T-helper 1 cell (primary cell): ENCODE measurements around the gene ARSG.
A peak's percentile ranks its signal among the peaks of the same experiment; 100 is the strongest.
"Not testable (repeated sequence)": the region's sequence is repeated elsewhere in the genome, so short reads cannot be mapped to it uniquely, and the experiment has no call there.

Source experiments
- DNase-seq, 5 donors: peaks; one replicate each; pipeline ENCODE4 v3.0.0-alpha.2; 2012 to 2020

Gene ARSG

DNA sequence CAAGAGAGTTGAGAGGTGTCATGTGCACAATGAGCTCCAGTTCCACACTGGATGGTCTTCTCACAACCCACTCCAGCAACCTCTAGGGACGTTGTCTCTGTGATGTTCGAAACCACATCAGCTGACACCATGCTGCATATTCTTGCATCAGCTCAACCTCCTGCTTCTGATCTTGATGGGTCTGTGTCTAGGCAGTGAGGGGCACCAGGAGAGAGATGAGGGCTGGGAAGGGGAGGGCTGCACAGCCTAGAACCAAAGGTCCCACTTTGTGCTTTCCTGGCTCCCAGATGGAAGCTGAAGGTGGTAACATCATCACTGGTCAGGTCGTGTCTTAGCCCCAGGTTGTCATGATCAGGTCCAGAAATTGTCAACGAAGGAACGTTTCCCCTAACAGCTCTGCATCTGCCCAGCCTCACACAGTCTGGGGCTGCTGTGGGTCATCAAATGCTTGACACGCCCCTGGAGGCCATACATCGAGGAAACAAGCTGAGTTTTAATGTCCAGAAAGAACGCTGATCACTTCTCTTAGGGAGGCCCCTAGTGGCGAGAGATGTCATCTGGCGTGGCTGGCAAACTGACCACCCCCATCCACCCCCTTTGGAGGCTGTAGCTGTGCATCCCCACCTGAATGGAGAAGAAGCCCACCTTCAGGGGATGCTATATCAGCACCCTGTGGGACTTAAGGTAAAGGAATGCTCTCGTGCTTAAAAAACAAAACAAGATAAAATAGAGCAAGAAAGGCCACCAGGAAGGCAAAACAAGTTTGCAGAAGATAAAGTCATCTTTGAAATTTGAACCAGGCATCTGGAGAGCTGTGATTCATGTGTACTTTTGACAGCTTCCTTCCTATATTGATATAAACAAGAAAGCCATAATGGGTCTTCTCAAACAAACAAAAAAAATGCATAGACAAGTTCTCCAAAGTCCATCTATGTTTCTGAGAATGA is 107.7 kb downstream of the ARSG start:
- DNase-seq, result peak in 1 of 5 donors; percentile 86

DNA sequence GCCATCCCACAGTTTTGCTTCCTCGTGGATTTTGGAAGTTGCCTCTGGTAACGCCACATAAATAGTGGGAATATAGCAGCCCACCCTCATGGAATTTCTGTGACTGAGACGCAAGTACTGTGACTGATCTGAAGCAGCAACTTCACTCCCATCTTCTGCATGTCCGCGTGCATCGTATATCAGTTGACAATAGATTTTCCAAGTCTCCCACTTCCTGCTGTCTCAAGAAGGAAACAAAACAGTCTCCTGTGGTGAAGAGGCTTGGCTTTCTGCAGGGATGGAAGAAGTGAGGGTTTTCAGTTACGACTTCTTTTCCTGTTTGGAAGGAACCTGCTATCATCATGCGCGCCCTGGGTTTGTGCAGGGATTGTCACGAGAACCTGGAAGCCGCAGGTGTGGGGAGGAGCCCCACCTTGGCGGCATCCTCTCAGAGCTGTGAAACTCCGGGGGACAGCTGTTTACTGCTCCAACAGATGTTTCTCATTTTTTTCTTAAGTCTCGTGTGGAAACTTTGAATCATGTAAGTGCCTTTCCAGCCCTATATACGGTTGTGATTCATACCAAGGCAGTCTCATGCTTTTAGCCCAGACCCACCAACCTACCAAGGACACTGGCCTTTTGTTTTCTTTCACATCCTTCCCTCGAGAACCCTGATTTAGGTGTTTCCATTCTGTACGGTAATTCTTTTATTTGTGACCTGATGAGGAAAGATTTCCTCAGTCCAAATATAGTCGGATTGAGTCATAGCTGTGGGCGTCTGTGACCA is 108.5 kb downstream of the ARSG start:
- peak in 2 of 5 donors; percentile 14 to 71 for DNase-seq

DNA sequence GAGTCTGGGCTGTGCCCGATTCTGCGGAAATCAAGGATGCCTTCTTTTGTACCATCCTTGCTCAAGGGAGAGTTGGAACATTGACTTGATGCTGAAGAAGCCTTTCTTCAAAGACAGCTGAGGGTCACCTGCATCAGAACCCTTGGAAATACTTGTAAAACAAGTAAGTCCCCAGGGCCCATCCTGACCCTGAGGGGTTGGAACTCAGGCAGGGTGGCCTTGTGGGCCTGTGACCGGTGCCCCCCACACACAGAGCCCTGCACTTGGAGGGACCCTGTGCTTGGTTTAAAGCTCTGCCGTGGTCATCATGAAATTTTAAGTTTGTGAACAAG is 109.1 kb downstream of the ARSG start:
- no peak for DNase-seq

DNA sequence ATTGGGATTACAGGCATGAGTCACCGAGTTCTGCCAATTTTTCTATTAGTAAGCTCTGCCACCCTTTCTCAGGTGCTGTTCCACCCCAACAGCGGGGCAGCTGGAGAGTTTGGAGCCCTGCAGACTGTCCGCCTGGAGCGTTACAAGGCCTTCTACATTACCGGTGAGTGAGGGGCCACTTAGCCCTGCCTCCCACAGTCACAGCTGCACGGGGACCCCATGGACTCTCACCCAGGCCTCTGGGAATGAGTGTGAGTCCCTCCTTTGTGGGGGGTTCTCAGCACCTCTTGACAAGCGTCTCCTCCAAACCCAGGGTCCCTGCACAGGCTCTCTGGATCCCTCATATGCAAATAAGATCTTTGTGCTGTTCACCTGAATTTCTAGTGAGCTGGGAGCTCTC is 110.0 kb downstream of the ARSG start:
- no peak for DNase-seq

DNA sequence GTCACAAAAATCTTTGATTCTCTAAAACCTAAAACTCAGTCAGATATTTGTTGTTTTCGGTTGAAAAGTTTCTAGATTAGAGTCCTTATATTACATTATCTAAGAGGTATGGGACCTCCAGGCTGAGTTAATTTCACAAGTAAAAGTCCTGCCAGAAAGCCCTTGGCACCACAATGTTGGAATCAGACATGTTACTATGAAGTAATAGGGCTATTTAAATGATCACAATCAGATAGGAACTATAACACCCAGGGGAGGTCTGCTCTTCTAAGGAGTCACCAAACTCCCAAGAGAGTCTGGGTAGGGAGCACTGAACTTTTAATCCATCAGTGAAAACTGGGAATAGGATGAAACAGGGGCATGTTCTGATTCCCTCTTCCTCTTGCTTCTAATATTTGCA is 111.8 kb downstream of the ARSG start:
- no peak for DNase-seq

DNA sequence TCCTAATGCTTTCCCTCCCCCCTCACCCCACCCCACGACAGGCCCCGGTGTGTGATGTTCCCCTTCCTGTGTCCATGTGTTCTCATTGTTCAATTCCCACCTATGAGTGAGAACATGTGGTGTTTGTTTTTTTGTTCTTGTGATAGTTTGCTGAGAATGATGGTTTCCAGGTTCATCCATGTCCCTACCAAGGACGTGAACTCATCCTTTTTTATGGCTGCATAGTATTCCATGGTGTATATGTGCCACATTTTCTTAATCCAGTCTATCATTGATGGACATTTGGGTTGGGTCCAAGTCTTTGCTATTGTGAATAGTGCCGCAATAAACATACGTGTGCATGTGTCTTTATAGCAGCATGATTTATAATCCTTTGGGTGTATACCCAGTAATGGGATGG is 112.5 kb downstream of the ARSG start:
- not testable (repeated sequence) for DNase-seq

DNA sequence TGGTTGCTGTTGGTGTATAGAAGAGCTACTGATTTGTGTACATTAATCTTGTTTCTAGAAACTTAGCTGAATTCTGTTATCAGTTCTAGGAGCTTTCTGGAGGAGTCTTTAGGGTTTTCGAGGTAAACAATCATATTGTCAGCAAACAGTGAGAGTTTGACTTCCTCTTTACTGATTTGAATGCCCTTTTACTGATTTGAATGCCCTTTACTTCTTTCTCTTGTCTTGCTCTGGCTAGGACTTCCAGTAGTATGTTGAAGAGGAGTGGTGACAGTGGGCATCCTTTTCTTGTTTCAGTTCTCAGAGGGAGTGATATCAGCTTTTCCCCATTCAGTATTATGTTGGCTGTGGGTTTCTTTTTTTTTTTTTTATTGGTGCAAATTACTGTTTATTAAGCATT is 116.4 kb downstream of the ARSG start:
- not testable (repeated sequence) for DNase-seq

DNA sequence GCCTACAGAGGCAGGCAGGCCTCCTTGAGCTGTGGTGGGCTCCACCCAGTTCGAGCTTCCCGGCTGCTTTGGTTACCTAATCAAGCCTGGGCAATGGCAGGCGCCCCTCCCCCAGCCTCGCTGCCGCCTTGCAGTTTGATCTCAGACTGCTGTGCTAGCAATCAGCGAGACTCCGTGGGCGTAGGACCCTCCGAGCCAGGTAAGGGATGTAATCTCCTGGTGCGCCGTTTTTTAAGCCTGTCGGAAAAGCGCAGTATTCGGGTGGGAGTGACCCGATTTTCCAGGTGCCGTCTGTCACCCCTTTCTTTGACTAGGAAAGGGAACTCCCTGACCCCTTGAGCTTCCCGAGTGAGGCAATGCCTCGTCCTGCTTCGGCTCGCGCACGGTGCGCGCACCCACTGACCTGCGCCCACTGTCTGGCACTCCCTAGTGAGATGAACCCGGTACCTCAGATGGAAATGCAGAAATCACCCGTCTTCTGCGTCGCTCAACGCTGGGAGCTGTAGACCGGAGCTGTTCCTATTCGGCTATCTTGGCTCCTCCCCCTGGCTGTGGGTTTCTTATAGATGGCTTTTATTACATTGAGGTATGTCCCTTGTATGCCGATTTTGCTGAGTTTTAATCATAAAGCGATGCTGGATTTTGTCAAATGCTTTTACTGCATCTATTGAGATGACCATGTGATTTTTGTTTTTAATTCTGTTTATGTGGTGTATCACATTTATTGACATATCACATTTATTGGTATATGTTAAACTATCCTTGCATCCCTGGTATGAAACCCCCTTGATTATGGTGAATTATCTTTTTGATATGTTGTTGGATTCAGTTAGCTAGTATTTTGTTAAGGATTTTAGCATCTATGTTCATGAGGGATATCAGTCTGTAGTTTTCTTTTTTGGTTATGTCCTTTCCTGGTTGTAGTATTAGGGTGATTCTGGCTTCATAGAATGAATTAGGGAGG is 122.6 kb downstream of the ARSG start:
- DNase-seq, result peak; percentile 20 to 71 (median 45)

DNA sequence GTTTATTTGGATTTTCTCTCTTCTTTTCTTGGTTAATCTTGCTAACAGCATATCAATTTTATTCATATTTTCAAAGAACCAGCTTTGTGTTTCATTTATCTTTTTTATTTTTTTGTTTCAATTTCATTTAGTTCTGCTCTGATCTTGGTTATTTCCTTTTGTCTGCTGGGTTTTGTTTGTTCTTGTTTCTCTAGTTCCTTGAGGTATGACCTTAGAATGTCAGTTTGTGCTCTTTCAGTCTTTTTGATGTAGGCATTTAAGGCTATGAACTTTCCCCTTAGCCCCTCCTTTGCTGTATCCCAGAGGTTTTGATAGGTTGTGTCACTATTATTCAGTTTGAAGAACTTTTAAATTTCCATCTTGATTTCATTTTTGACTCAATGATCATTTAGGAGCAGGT is 123.6 kb downstream of the ARSG start:
- not testable (repeated sequence) for DNase-seq

DNA sequence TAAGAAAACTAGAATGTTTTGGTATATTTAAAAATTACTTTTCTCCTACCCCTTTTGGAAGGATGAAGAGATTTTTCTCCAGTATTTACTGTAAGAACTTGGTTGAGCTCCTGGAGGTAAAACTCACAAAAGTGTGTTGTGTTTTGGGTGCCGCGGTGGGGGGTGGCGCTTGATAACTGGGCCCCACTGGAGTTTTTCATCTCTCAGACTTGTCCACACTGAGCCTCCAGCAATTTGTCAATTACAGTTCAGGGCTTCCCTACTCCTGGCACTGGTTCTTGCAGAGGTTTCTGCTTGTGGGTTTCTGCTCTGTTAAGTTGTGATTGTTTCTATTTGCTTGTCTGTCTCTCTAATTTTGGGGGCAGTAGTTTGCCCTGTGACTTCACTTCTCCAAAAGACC is 126.0 kb downstream of the ARSG start:
- no peak for DNase-seq

DNA sequence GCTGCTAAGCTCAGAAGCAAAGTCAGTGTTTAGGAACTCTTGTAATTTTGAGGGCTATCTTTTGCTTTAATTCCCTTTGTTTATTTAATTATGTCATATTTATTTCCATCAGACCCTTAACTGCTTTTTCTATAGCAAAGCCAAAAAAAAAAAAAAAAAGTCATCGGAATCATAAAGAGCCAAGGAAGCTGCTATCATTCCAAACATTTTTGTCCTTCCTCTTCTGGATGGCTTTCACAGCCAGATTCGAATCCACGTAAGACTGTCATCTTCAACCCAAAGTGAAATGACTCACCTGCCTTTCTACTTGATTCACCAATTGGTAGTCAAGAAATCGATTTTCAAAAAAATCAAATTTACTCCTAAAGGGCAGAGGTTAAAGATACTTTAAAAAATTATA is 127.6 kb downstream of the ARSG start:
- DNase-seq, result no peak

DNA sequence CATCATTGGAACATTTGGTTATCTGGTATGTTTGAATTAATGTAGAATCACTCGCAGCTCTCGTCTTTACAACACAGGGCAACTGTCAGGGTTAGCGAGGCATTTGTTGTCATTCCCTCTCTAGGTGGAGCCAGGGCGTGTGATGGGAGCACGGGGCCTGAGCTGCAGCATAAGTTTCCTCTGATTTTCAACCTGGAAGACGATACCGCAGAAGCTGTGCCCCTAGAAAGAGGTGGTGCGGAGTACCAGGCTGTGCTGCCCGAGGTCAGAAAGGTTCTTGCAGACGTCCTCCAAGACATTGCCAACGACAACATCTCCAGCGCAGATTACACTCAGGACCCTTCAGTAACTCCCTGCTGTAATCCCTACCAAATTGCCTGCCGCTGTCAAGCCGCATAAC is 128.8 kb downstream of the ARSG start:
- no peak for DNase-seq

DNA sequence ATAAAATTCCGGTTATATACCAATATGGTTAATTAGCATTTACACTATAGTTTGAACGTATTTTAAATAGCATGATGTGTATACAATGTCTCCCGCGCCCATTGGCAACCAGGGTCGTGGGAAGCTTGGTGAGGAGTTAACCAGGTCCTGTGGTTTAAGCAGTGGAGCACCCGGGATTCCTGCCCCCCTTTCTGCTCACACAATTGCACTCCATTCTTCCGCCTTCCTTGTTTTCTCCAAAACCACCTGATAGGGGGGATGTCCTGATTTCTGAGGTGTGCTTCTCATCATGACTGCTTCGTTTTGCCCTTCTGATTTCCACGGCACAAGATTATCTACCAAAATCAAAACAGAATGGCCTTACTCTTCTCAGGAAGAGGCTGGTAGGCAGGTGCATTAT is 130.2 kb downstream of the ARSG start:
- no peak for DNase-seq

DNA sequence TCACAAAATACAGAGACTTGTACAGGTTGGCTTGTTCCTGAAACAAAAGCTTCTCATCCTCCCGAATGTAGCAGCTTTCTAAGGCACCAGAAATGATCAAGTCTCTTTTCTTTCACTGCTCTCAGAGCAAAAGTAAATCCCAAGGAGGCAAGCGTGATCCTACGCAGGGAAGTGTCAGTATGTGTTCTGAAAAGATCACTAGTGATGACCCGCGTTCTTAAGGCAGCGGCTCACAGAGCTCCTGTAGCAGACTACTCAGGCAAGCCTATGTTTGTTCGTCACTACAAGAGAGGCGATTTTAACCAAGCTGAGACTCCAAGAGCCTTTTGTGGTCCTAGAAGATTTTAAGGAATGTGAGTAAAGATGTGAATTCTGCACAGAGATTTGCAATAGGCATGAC is 131.5 kb downstream of the ARSG start:
- DNase-seq, result no peak

DNA sequence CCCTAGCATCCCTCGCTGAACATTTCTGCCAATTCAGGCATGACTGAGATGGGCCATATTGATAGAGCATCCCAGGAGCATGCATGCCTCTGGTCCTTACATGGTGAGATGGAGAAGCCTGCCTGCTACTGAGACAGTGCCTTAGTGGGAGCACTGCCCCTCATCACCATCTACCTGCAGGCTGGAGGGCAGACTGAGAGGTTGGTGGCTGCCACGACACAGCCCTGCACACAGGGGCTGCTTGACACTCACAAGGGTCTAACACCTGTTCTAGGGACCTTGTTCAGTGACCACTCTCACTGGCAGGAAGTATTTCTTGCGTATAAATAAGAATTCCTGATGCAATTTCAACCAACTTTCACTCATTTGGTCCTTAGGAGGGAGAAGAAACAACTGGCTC is 132.0 kb downstream of the ARSG start:
- DNase-seq, result no peak

DNA sequence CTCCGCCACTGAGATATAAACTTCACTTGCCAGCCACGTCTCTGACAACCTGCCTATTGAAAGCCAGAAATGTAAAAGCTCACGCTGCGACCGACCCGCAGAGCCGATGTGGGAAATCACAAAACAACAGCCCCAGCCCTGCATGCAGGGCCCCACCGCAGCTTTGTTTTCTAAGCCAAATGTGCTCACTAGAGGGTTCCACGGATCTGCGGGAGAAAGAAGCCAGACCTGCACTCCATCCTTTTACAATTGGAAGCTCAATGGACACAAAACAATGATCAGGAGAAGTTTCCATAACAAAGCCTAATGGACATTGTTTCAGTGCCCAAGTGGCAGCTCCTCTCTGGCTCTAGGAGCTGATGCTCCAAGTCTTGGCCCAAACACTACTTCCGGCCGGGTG is 132.9 kb downstream of the ARSG start:
- no peak for DNase-seq

DNA sequence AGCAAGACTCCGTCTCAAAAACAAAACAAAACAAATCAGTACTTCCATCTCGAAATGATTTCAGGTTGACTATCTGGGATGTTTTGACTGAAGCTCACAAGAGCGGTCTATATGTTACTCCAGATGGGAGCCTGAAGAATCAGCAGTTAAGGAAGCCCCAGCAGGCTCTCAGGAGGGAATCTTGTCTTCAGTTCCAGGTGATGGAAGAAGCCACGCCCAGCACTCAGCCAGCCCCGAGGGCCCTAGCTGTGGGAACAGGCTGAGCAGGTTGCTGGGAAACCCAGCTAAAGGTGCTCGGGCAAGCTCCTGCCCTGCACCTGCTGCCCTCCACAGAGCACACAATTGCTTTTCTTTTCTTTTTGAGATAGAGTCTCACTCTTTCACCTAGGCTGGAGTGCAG is 133.6 kb downstream of the ARSG start:
- DNase-seq, result no peak

DNA sequence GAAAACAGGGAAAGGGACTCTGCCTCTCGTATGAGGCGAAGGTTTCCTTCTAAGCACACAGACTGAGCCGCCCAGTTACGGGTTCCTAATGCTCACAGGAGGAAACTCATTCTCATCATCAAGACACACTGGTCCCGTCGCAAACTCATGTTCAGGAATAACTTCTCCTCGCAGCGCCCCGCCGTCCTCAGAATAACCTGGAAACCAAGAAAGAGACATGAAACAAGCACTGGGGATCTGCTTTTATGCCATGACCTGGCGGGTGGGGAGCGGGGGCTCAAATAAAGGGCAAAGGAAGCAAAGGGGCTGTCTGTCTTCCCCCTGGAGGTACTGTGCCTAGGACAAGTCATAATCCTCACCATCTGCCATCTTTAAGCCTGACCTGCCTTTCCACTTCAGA is 134.7 kb downstream of the ARSG start:
- no peak for DNase-seq

DNA sequence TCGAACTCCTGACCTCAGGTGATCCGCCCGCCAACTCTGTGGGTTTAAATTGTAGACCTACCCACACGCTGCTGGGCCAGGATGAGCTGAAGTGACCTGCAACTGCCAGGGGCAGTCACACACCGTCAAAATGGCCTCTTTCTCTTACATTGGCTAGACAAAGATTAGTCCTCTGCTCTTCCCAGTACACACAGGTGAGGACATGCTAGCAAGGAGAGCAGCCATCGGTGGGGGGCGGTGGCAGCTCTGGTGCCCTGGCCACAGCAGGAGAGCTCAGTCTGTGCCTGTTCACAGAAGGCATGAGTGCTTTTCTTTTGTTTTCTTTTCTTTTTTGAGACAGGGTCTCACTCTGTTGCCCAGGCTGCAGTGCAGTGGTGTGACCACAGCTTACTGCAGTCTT is 136.3 kb downstream of the ARSG start:
- DNase-seq, result no peak

DNA sequence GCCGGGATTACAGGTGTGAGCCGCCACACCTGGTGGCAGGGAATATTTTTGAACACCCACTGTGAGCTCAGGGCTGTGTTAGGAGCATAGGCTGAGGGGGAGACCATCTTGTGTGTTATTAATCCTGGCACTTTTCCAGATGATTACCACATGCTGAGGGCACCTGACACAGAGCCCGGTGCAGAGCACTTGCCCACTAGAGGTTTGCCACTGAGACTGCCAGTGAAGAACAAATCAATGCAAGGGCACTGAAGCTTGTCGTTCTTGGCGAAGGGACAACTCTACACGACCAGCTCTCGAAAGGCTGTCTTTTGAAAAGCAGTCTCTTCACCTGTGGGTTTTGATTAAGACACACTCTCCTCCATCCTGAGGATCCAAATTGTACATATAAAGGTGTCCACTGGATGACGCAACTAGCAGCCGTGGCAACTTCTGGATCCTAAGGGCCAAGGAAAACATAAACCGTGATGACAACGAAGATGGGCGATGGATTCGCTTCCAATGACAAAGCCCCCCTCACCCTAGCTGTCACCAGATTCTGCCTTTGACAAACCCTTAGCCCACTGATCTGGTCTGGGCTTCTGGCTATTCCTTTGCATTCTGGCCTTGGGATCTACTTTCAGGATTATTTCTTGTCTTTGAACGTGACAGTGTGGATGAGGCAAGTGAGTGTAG is 137.3 kb downstream of the ARSG start:
- DNase-seq, result no peak

DNA sequence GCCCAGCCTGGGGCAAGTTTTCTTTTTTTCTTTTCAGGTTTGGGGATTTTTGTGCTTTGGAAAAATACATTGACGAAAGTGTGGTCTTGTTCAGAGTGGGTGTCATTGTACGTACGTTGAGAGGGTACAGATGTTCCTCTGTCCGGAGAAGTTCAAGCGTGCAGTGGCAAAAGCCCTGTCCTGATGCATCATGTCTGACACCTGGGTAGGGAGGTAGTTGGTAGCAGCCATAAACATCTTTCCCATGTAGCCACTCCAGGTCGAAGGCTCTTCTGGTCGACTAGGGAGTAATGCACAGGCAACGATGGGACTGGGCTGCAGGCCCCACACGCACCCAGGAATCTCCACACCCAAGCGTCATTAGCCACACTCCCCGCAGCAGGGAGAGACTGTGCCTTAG is 138.6 kb downstream of the ARSG start:
- DNase-seq, result no peak

DNA sequence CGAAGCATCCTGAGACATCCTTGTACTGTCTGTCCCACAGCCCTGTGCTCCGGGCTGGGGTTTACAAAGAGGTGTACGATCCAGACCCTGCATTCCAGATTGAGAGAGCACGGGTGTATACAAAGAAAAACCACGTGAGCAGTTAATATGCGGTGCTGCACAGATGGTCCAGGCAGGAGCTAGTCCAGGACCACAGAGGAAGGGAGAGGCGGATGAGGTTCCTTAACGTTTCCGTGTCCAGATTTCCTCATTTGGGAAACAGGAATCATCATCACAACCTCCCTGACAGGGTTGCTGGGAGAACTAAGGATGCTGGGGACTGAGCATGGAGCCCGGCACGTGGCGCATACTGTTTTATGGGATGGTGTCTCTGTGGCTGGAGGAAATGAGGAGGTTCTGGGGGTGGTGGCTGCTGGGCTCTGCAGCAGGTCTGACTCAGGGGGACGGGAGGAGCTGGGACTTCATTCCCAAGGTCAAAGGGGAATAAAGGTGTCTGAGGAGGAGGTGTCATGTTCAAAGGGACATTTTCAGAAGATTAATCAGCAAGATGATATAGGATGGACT is 139.8 kb downstream of the ARSG start:
- no peak for DNase-seq
